ENCODE results near the gene BBS1.

BBS1 gene

DNA sequence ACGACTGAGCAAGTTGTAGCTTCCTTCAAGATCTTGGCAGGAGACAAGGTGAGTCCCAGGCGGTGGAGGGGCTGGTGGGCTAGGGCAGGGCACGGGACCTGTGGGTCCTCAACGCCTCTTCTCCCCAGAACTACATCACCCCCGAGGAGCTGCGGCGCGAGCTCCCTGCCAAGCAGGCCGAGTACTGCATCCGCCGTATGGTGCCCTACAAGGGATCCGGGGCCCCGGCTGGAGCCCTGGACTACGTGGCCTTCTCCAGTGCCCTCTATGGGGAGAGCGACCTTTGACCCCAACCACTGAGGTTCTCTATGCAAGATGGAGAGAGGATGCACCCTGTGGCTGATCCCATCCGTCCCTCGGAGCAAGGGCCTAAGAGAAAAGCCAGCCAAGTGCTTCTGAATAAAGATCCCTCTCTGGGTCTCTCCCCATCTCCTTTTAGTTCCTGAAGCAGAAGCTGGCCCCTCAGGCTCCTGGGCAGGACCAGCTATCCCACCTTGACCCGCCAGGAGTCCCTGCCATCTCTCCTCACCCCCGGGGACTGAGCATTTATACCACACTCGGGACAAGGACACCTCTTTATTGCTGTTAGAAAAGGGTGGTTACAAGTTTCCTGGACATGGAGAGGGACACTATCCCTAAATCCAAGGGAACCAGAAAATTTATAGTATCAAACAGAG, 52.6 kb downstream of the BBS1 start:
- H3K4me3 ChIP-seq (ENCODE audit: low read depth, low read length), result no peak overlapping the region
- DNase-seq (ENCODE audit: low read depth), result no peak

DNA sequence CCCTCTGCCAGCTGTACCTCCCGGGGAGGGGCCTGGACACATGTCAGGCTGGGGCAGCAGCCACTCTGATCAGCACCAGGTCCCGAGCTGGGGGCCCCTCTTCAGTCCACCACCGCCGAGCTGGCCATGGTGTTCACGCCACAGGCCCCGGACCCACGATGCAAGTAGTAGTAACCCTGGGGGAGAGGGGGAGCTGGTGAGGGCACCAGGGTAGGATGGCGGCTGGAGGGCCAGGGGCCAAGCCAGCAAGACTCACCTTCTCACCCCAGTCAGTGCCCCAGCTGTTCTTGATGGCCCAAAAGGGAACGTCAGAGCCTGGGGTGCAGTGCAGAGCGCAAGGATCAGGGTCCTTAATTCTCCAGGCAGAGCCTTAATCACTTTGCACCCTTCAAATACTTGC, 53.4 kb downstream of the BBS1 start:
- no peak for DNase-seq (ENCODE audit: low read depth)
- no peak overlapping the region for H3K4me3 ChIP-seq (ENCODE audit: low read depth, low read length)
- TF ChIP-seq, protein P1, sequence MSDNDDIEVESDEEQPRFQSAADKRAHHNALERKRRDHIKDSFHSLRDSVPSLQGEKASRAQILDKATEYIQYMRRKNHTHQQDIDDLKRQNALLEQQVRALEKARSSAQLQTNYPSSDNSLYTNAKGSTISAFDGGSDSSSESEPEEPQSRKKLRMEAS (IDR thresholded peaks at IDR 0.05; ENCODE audit: low read depth, low read length), result no peak
- TF ChIP-seq POLR2A (IDR thresholded peaks at IDR 0.05; ENCODE audit: extremely low read depth, insufficient read length) (no peak), MYC (IDR thresholded peaks at IDR 0.05; ENCODE audit: low read depth, low read length) (no peak)
- TF ChIP-seq, protein P2, sequence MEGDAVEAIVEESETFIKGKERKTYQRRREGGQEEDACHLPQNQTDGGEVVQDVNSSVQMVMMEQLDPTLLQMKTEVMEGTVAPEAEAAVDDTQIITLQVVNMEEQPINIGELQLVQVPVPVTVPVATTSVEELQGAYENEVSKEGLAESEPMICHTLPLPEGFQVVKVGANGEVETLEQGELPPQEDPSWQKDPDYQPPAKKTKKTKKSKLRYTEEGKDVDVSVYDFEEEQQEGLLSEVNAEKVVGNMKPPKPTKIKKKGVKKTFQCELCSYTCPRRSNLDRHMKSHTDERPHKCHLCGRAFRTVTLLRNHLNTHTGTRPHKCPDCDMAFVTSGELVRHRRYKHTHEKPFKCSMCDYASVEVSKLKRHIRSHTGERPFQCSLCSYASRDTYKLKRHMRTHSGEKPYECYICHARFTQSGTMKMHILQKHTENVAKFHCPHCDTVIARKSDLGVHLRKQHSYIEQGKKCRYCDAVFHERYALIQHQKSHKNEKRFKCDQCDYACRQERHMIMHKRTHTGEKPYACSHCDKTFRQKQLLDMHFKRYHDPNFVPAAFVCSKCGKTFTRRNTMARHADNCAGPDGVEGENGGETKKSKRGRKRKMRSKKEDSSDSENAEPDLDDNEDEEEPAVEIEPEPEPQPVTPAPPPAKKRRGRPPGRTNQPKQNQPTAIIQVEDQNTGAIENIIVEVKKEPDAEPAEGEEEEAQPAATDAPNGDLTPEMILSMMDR (IDR thresholded peaks at IDR 0.05; ENCODE audit: low read depth, low read length), result no peak

More for the DNA sequence above, 52.6 kb downstream of the BBS1 start:
- no peak for TF ChIP-seq POLR2A (IDR thresholded peaks at IDR 0.05; ENCODE audit: extremely low read depth, insufficient read length)
- TF ChIP-seq MYC (IDR thresholded peaks at IDR 0.05; ENCODE audit: low read depth, low read length), result no peak
- TF ChIP-seq, protein P1 (IDR thresholded peaks at IDR 0.05; ENCODE audit: low read depth, low read length), result no peak
- TF ChIP-seq, protein P2 (IDR thresholded peaks at IDR 0.05; ENCODE audit: low read depth, low read length), result no peak

DNA sequence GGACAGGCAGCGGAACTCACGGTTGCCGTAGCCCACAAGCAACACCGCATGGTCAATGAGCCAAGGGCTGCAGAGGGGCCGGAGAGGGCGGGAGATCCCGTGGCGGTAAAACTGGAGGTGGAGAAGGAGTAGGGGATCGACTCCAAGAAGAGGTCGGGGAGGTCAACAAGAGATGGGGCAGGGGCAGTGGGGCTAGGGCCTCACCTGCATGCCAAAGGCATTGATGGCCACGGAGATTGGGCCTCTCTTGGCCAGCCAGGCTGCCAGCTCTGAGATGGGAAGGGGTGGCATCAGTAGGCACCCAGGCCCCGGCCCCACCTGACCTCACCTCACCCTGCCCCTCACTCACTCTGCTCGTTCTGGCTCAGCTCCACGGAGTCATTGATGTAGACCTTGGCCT, 54.1 kb downstream of the BBS1 start:
- TF ChIP-seq, protein P2 (IDR thresholded peaks at IDR 0.05; ENCODE audit: low read depth, low read length), result no peak
- TF ChIP-seq, protein P1 (IDR thresholded peaks at IDR 0.05; ENCODE audit: low read depth, low read length), result no peak
- TF ChIP-seq POLR2A (IDR thresholded peaks at IDR 0.05; ENCODE audit: extremely low read depth, insufficient read length) (no peak), MYC (IDR thresholded peaks at IDR 0.05; ENCODE audit: low read depth, low read length) (no peak)
- DNase-seq (ENCODE audit: low read depth), result no peak
- no peak overlapping the region for H3K4me3 ChIP-seq (ENCODE audit: low read depth, low read length)

DNA sequence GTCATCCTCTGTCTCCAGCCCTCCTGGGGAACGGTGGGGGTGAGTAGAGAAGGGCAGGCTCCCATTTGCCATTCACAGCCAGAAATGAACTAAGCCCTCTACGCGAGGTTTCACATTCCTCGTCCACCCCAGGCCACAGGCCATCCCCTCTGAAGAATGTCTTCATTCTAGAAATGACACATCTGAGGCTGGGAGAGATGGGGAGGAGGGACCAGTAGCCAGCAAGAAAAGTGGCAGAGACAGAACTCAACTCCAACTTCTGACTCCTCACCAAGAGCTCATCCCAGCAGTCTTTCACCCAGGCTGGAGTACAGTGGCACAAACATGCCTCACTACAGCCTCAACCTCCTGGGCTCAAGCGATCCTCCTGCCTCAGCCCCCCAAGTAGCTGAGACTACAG, 54.5 kb downstream of the BBS1 start:
- H3K4me3 ChIP-seq (ENCODE audit: low read depth, low read length), result no peak overlapping the region
- no peak for DNase-seq (ENCODE audit: low read depth)
- TF ChIP-seq MYC (IDR thresholded peaks at IDR 0.05; ENCODE audit: low read depth, low read length), result no peak
- TF ChIP-seq POLR2A (IDR thresholded peaks at IDR 0.05; ENCODE audit: extremely low read depth, insufficient read length), result no peak
- TF ChIP-seq, protein P1 (IDR thresholded peaks at IDR 0.05; ENCODE audit: low read depth, low read length), result no peak
- TF ChIP-seq, protein P2 (IDR thresholded peaks at IDR 0.05; ENCODE audit: low read depth, low read length), result no peak

DNA sequence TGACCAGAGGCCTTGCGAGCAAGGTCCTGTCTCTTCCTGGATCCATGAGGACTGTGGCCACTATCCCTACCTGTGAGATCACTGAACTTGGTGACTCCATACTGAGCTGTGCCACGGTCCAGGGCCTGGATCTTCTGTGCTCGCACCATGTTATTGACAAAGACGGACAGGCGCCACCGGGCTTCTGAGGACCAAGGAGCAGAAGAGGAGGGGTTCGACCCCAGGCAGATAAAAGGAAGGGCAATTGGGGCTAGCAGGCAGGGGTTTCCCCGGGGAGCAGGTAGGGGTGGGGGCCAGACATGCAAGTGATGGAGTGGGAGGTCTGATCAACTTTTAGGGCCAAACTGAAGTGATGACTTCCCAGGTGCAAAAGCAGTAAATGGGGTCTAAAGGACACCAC, 55.8 kb downstream of the BBS1 start:
- no peak overlapping the region for H3K4me3 ChIP-seq (ENCODE audit: low read depth, low read length)
- no peak for DNase-seq (ENCODE audit: low read depth)
- TF ChIP-seq MYC (IDR thresholded peaks at IDR 0.05; ENCODE audit: low read depth, low read length), result no peak

DNA sequence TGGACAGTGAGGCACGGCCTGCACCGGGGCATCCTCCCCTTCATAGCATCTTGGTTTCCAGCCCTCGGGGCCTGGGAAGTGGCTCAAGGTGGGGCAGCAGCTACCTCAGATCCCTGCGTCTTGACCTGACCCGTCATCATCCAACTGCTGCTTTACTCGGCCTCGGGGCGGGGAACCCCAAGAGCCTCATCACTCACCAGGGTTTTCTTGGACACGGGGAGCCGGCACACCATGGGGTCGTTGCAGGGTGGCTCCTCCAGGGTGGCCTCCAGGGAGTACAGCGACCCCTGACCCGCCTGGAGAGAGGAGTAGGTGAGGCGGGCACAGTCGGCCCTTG, 57.3 kb downstream of the BBS1 start:
- no peak for TF ChIP-seq MYC (IDR thresholded peaks at IDR 0.05; ENCODE audit: low read depth, low read length)
- TF ChIP-seq, protein P2 (IDR thresholded peaks at IDR 0.05; ENCODE audit: low read depth, low read length), result no peak
- no peak for TF ChIP-seq POLR2A (IDR thresholded peaks at IDR 0.05; ENCODE audit: extremely low read depth, insufficient read length)
- TF ChIP-seq, protein P1 (IDR thresholded peaks at IDR 0.05; ENCODE audit: low read depth, low read length), result no peak
- no peak overlapping the region for H3K4me3 ChIP-seq (ENCODE audit: low read depth, low read length)
- no peak for DNase-seq (ENCODE audit: low read depth)
